ENCODE measurements around the gene PLAAT2.
"Not testable (repeated sequence)": the region's sequence is repeated elsewhere in the genome, so short reads cannot be mapped to it uniquely, and the experiment has no call there.

The PLAAT2 gene

GRCh38 chr11:63578882-63579281 lies 15.7 kb upstream of the PLAAT2 start:
- DNase-seq (ENCODE audit: low read depth) = not testable (repeated sequence)

- DNase-seq (ENCODE audit: low read depth) = no peak
These were observed 11.8 kb upstream of the PLAAT2 start for GRCh38 chr11:63574856-63575602.

GRCh38 chr11:63573881-63574855 lies 11.0 kb upstream of the PLAAT2 start:
- peak; percentile 45 for DNase-seq (ENCODE audit: low read depth)

- no peak for DNase-seq (ENCODE audit: low read depth)
These were observed 9.0 kb upstream of the PLAAT2 start for GRCh38 chr11:63572026-63572688.

- DNase-seq (ENCODE audit: low read depth) = no peak
These were observed 6.4 kb upstream of the PLAAT2 start for GRCh38 chr11:63569570-63569969.

- DNase-seq (ENCODE audit: low read depth) = peak; percentile 31
These were observed 4.1 kb upstream of the PLAAT2 start for GRCh38 chr11:63567044-63567840.

- DNase-seq (ENCODE audit: low read depth) = no peak
These were observed 1.7 kb upstream of the PLAAT2 start for GRCh38 chr11:63564784-63565350.

- no peak for DNase-seq (ENCODE audit: low read depth)
These were observed 1.0 kb upstream of the PLAAT2 start for GRCh38 chr11:63564056-63564774.

GRCh38 chr11:63560506-63561180 lies 2.5 kb downstream of the PLAAT2 start:
- no peak for DNase-seq (ENCODE audit: low read depth)

GRCh38 chr11:63558459-63559157 lies 4.6 kb downstream of the PLAAT2 start:
- no peak for DNase-seq (ENCODE audit: low read depth)

- no peak for DNase-seq (ENCODE audit: low read depth)
These were observed 5.6 kb downstream of the PLAAT2 start for GRCh38 chr11:63557570-63557969.

GRCh38 chr11:63556404-63557013 lies 6.7 kb downstream of the PLAAT2 start:
- DNase-seq (ENCODE audit: low read depth) = no peak

GRCh38 chr11:63554877-63555223 lies 8.3 kb downstream of the PLAAT2 start:
- no peak for DNase-seq (ENCODE audit: low read depth)

- no peak for DNase-seq (ENCODE audit: low read depth)
These were observed 9.4 kb downstream of the PLAAT2 start for GRCh38 chr11:63553759-63554158.

- DNase-seq (ENCODE audit: low read depth) = no peak
These were observed 10.3 kb downstream of the PLAAT2 start for GRCh38 chr11:63552921-63553320.

- no peak for DNase-seq (ENCODE audit: low read depth)
These were observed 11.3 kb downstream of the PLAAT2 start for GRCh38 chr11:63551889-63552266.

GRCh38 chr11:63551091-63551888 lies 11.9 kb downstream of the PLAAT2 start:
- DNase-seq (ENCODE audit: low read depth) = no peak

- not testable (repeated sequence) for DNase-seq (ENCODE audit: low read depth)
These were observed 13.0 kb downstream of the PLAAT2 start for GRCh38 chr11:63550156-63550700.

All from CMK (cell line).